PC-3 (cell line): ENCODE results near the gene CD58. TPM values are rescaled to one million over a fixed set of nuclear protein-coding genes. Genes with fewer than 3 reads are reported as not detected.

Experiments
- ATAC-seq: fragments of 200-7000 bp; cut with Tn5 transposase; 2 replicates; pipeline ENCODE4 v1.9.1; 2020; ENCODE audit warnings: mild to moderate bottlenecking, moderate library complexity
- BruUV-seq: library from RNA; stranded (reverse); fragments of 400-500 nt; replicated peaks from 2 replicates; lab custom pipeline; 2021; lab: Mats Ljungman, UMichigan
- CTCF ChIA-PET: fragments of 300-600 bp; sonication (Branson Sonifier 250); formaldehyde crosslinking; loops from one replicate; lab custom pipeline; 2022; ENCODE audit warnings: antibody characterized with exemption; lab: Charles Lee
- POLR2A ChIA-PET: fragments of 300-600 bp; sonication (Branson Sonifier 250); formaldehyde crosslinking; loops from one replicate; lab custom pipeline; 2022; ENCODE audit warnings: antibody characterized with exemption; ENCODE audit not compliant: unreplicated experiment; lab: Charles Lee
- DNase-seq: peaks from one replicate; pipeline ENCODE4 v3.0.0-alpha.2; 2015
- H2AFZ ChIP-seq: fragments of 300-600 bp; sonication (generic); 2 replicates; pipeline ENCODE4 v1.6.0; 2016; ENCODE audit warnings: antibody characterized with exemption, low read length
- H3F3A ChIP-seq: fragments of 300-600 bp; sonication (generic); one replicate; pipeline ENCODE4 v1.6.0; 2017; ENCODE audit warnings: antibody characterized with exemption, low read length, control low read depth, mild to moderate bottlenecking; ENCODE audit not compliant: unreplicated experiment
- H3K27ac ChIP-seq: fragments of 300-600 bp; sonication (generic); 2 replicates; pipeline ENCODE4 v1.5.1; 2016; ENCODE audit warnings: mild to moderate bottlenecking, low read length
- H3K27me3 ChIP-seq: fragments of 300-600 bp; sonication (generic); 2 replicates; pipeline ENCODE4 v1.6.1; 2016; ENCODE audit warnings: low read length, mixed read lengths
- H3K36me3 ChIP-seq: fragments of 300-600 bp; sonication (generic); 2 replicates; pipeline ENCODE4 v1.6.1; 2016; ENCODE audit warnings: low read depth, mixed run types, low read length, mixed read lengths
- H3K4me1 ChIP-seq: fragments of 300-600 bp; sonication (generic); 2 replicates; pipeline ENCODE4 v1.5.1; 2016; ENCODE audit warnings: low read length; ENCODE audit not compliant: insufficient read depth
- H3K4me2 ChIP-seq: fragments of 300-600 bp; sonication (generic); 2 replicates; pipeline ENCODE4 v1.6.0; 2016; ENCODE audit warnings: low read length
- H3K4me3 ChIP-seq: fragments of 300-600 bp; sonication (generic); 2 replicates; pipeline ENCODE4 v1.5.1; 2016; ENCODE audit warnings: mild to moderate bottlenecking, low read length, mixed read lengths
- H3K79me2 ChIP-seq: fragments of 300-600 bp; sonication (generic); 2 replicates; pipeline ENCODE4 v1.6.1; 2017; ENCODE audit warnings: low read length, mixed read lengths
- H3K9ac ChIP-seq: fragments of 300-600 bp; sonication (generic); 2 replicates; pipeline ENCODE4 v1.6.0; 2016; ENCODE audit warnings: mild to moderate bottlenecking, low read length
- H3K9me2 ChIP-seq: fragments of 300-600 bp; sonication (generic); replicated peaks from 2 replicates; pipeline ENCODE4 v1.6.1; 2016; ENCODE audit warnings: mixed run types, low read length, mixed read lengths
- H3K9me3 ChIP-seq: fragments of 300-600 bp; sonication (generic); 2 replicates; pipeline ENCODE4 v1.6.1; 2016; ENCODE audit warnings: low read length, mixed read lengths
- H4K20me1 ChIP-seq: fragments of 300-600 bp; sonication (generic); 2 replicates; pipeline ENCODE4 v1.6.1; 2016; ENCODE audit warnings: low read length, mixed read lengths
- CTCF ChIP-seq: fragments of 300-600 bp; sonication (generic); conservative IDR thresholded peaks from 2 replicates; pipeline ENCODE4 v1.5.1; 2017; ENCODE audit warnings: antibody characterized with exemption, low read depth, mild to moderate bottlenecking, low read length
- EZH2 ChIP-seq: fragments of 300-600 bp; sonication (generic); IDR thresholded peaks from one replicate; pipeline ENCODE4 v1.6.1; 2017; ENCODE audit warnings: antibody characterized with exemption, mild to moderate bottlenecking, low read length; ENCODE audit not compliant: unreplicated experiment
- EZH2phosphoT487 ChIP-seq: fragments of 300-600 bp; sonication (generic); IDR thresholded peaks from 2 replicates; pipeline ENCODE4 v1.6.1; 2018; ENCODE audit warnings: mild to moderate bottlenecking, antibody characterized with exemption, low read length, borderline replicate concordance
- intact Hi-C: fragments of 100-400 bp; cut with micrococcal nuclease; formaldehyde crosslinking; loops from 2 replicates; pipeline ENCODE4 v1.9.0; 2023
- total RNA-seq: library from RNA; depleted of rRNA; stranded (reverse); fragments of >200 nt; gene quantifications from 2 replicates; pipeline ENCODE4 v1.2.3, GENCODE V29; 2014

CD58 gene
- total RNA-seq, 1 experiment from 2014 or later = 26.9 TPM

GRCh38 chr1:116574581-116575291, 3.9 kb upstream of the CD58 start:
- Histone ChIP-seq H2AFZ (peak overlapping the region; percentile 44), H3F3A (no peaks in the 10 kb centered on the region), H3K4me3 (peak overlapping the region; percentile 45; the same call in 1 of the 2 replicates), H3K9me3 (no peaks in the 10 kb centered on the region), H3K9ac (peak overlapping the region; percentile 23), H3K27ac (peak overlapping the region; percentile 55), H4K20me1 (no peaks in the 10 kb centered on the region), H3K9me2 (no peaks in the 10 kb centered on the region), H3K27me3 (no peaks in the 10 kb centered on the region), H3K79me2 (peaks cover 4% of the 10 kb centered on the region), H3K4me1 (peaks cover 34% of the 10 kb centered on the region), H3K4me2 (peak overlapping the region; percentile 74), H3K36me3 (no peaks in the 10 kb centered on the region)
- no TSS peak for BruUV-seq
- POLR2A ChIA-PET = interaction anchor here (0.5 kb wide), 1 partner anchor 667 kb away, joined by 4 read pairs; no protein-coding TSS in a partner anchor
- CTCF ChIA-PET = interaction anchor here (0.5 to 1.7 kb wide), 10 partner anchors 18 to 487 kb away, joined by 3 to 21 read pairs (median 4); partner anchors contain the start of gene IGSF3
- peak; percentile 88 for DNase-seq
- peak; percentile 21 for ATAC-seq
- TF ChIP-seq CTCF = peak; percentile 92
- TF ChIP-seq EZH2phosphoT487 = no peak
- intact Hi-C loops = loop anchor here (1.0 to 10.0 kb wide), 6 partner anchors 22 to 484 kb away; partner anchors contain the start of gene PTGFRN

- Histone ChIP-seq H3K4me1 (peaks cover 46% of the 10 kb centered on the region), H4K20me1 (peaks cover 10% of the 10 kb centered on the region; the same call in 1 of the 2 replicates), H3F3A (no peaks in the 10 kb centered on the region), H3K4me2 (no peak overlapping the region), H3K9me3 (no peaks in the 10 kb centered on the region), H3K79me2 (peaks cover 16% of the 10 kb centered on the region), H3K36me3 (no peaks in the 10 kb centered on the region), H2AFZ (no peak overlapping the region), H3K4me3 (no peak overlapping the region), H3K9ac (no peak overlapping the region), H3K27ac (no peak overlapping the region), H3K9me2 (no peaks in the 10 kb centered on the region), H3K27me3 (no peaks in the 10 kb centered on the region)
- CTCF ChIA-PET = interaction anchor here (1.4 to 1.7 kb wide), 2 partner anchors 23 to 74 kb away, joined by 9 to 21 read pairs; no protein-coding TSS in a partner anchor
- POLR2A ChIA-PET = no interaction called here
- intact Hi-C loops = loop anchor here (1.0 to 10.0 kb wide), 6 partner anchors 23 to 485 kb away; partner anchors contain the start of gene PTGFRN
- no TSS peak for BruUV-seq
- DNase-seq = no peak
- no peak for TF ChIP-seq EZH2
- TF ChIP-seq EZH2phosphoT487 = no peak
- TF ChIP-seq CTCF = no peak
- ATAC-seq = no peak
Measured at GRCh38 chr1:116573431-116574095, 2.7 kb upstream of the CD58 start.
